Calu3 (cell line): ENCODE data around the gene PRKCA. TPM values are rescaled to one million over a fixed set of nuclear protein-coding genes. Genes with fewer than 3 reads are reported as not detected.

Source experiments
- BruUV-seq: library from RNA; stranded (reverse); fragments of 400-500 nt; replicated peaks from 2 replicates; lab custom pipeline; 2021; lab: Mats Ljungman, UMichigan
- CTCF ChIA-PET: fragments of 300-600 bp; sonication (Branson Sonifier 250); formaldehyde crosslinking; loops from one replicate; lab custom pipeline; 2022; ENCODE audit warnings: antibody characterized with exemption; lab: Charles Lee
- DNase-seq: peaks from one replicate; pipeline ENCODE4 v3.0.0; 2022
- H3K27ac Mint-ChIP-seq: one replicate; pipeline ENCODE4 v1.8.0; 2022; ENCODE audit warnings: mixed read lengths; ENCODE audit not compliant: unreplicated experiment
- H3K27me3 Mint-ChIP-seq: one replicate; pipeline ENCODE4 v1.8.0; 2022; ENCODE audit warnings: mixed read lengths; ENCODE audit not compliant: unreplicated experiment
- H3K36me3 Mint-ChIP-seq: one replicate; pipeline ENCODE4 v1.8.0; 2022; ENCODE audit warnings: mild to moderate bottlenecking, moderate library complexity, mixed read lengths; ENCODE audit not compliant: insufficient read depth, unreplicated experiment
- H3K4me1 Mint-ChIP-seq: one replicate; pipeline ENCODE4 v1.8.0; 2022; ENCODE audit warnings: mild to moderate bottlenecking, low read depth, mixed read lengths; ENCODE audit not compliant: unreplicated experiment
- H3K4me3 Mint-ChIP-seq: one replicate; pipeline ENCODE4 v1.8.0; 2022; ENCODE audit warnings: mild to moderate bottlenecking, low read depth, moderate library complexity, mixed read lengths; ENCODE audit not compliant: unreplicated experiment
- H3K9me3 Mint-ChIP-seq: one replicate; pipeline ENCODE4 v1.8.0; 2022; ENCODE audit warnings: low read depth, mixed read lengths; ENCODE audit not compliant: unreplicated experiment
- CTCF ChIP-seq: fragments of 200-600 bp; IDR thresholded peaks from one replicate; pipeline ENCODE4 v1.8.0; 2022; ENCODE audit warnings: antibody characterized with exemption; ENCODE audit not compliant: unreplicated experiment
- intact Hi-C: fragments of 100-400 bp; cut with micrococcal nuclease; formaldehyde crosslinking; loops from one replicate; pipeline ENCODE4 v1.10.0; 2022; ENCODE audit not compliant: unreplicated experiment
- total RNA-seq: library from RNA; stranded (reverse); gene quantifications from 2 replicates; pipeline ENCODE4 v1.2.3, GENCODE V29; 2022

Gene PRKCA
- total RNA-seq, 1 experiment from 2014 or later, result 126 TPM

- H3K4me1 Mint-ChIP-seq, result peaks cover 60% of the 10 kb centered on the region
- no peaks in the 10 kb centered on the region for H3K9me3 Mint-ChIP-seq
- TF ChIP-seq CTCF, result no peak
- DNase-seq, result no peak
- BruUV-seq, result no TSS peak
- no peak overlapping the region for H3K4me3 Mint-ChIP-seq
- peaks cover 24% of the 10 kb centered on the region for H3K36me3 Mint-ChIP-seq
- H3K27me3 Mint-ChIP-seq, result no peaks in the 10 kb centered on the region
- CTCF ChIA-PET, result no interaction called here
- intact Hi-C loops, result no loop called here
- H3K27ac Mint-ChIP-seq, result peak overlapping the region; percentile 73
Measured at GRCh38 chr17:66383333-66383732, 80.9 kb downstream of the PRKCA start.

- intact Hi-C loops, result loop anchor here (1.0 to 5.0 kb wide), 4 partner anchors 11 to 84 kb away; partner anchors contain the start of gene PRKCA
- BruUV-seq, result no TSS peak
- peaks cover 64% of the 10 kb centered on the region for H3K4me1 Mint-ChIP-seq
Measured at GRCh38 chr17:66386498-66387351, 84.3 kb downstream of the PRKCA start.

GRCh38 chr17:66387392-66387981, 85.1 kb downstream of the PRKCA start:
- intact Hi-C loops, result loop anchor here (2.0 to 5.0 kb wide), 3 partner anchors 35 to 85 kb away; partner anchors contain the start of gene PRKCA
- no peaks in the 10 kb centered on the region for H3K27me3 Mint-ChIP-seq

More at GRCh38 chr17:66386498-66387351, 84.3 kb downstream of the PRKCA start:
- Mint-ChIP-seq H3K27ac (peak overlapping the region; percentile 98), H3K9me3 (no peaks in the 10 kb centered on the region), H3K36me3 (peaks cover 45% of the 10 kb centered on the region), H3K4me3 (peak overlapping the region; percentile 59), H3K27me3 (no peaks in the 10 kb centered on the region)
- TF ChIP-seq CTCF, result no peak
- CTCF ChIA-PET, result interaction anchor here (0.5 to 2.4 kb wide), 6 partner anchors 11 to 104 kb away, joined by 3 to 7 read pairs (median 4); no protein-coding TSS in a partner anchor
- peak; percentile 69 for DNase-seq

More at GRCh38 chr17:66387392-66387981, 85.1 kb downstream of the PRKCA start:
- Mint-ChIP-seq H3K36me3 (peaks cover 48% of the 10 kb centered on the region), H3K4me3 (peak overlapping the region; percentile 59), H3K4me1 (peaks cover 60% of the 10 kb centered on the region), H3K9me3 (no peaks in the 10 kb centered on the region), H3K27ac (peak overlapping the region; percentile 98)
- TF ChIP-seq CTCF, result no peak
- peak; percentile 36 for DNase-seq
- TSS peak; percentile 52 for BruUV-seq
- CTCF ChIA-PET, result interaction anchor here (0.7 to 2.4 kb wide), 7 partner anchors 11 to 83 kb away, joined by 3 to 7 read pairs (median 4); no protein-coding TSS in a partner anchor
